A549 (cell line): ENCODE data around the gene TRIM27.

Experiments
- CTCF ChIP-seq: fragments of >200 bp; sonication (Bioruptor Twin); formaldehyde crosslinking; IDR thresholded peaks from 3 replicates; pipeline ENCODE4 v1.5.1; 2016
- EP300 ChIP-seq, 2 experiments: fragments of >200 bp; sonication (Bioruptor Twin); formaldehyde crosslinking; IDR thresholded peaks; 2 replicates in 1 of 2; 3 replicates in 1 of 2; pipeline ENCODE4 v1.6.1; 2016 to 2017
- MAX ChIP-seq: IDR thresholded peaks from 2 replicates; pipeline ENCODE4 v1.6.1; 2012
- USF2 ChIP-seq: fragments of 450-650 bp; IDR thresholded peaks from 2 replicates; pipeline ENCODE4 v1.6.1; 2014; ENCODE audit warnings: antibody characterized with exemption

- TF ChIP-seq CTCF (no peak), MAX (peak; percentile 65; the same call in 1 of the 2 replicates), EP300 (IDR thresholded peaks at IDR 0.05) (no peak), USF2 (no peak)
Observed at GRCh38 chr6:28923318-28924102, at the start of gene TRIM27.
